ENCODE results near the gene ADK. TPM values are rescaled to one million over a fixed set of nuclear protein-coding genes. Genes with fewer than 3 reads are reported as not detected.

Gene ADK
- total RNA-seq, 2 donors from 2014 or later, result 34.7 to 36.8 TPM

GRCh38 chr10:74383642-74384041 is 232.6 kb downstream of the ADK start:
- no peak for DNase-seq
- ATAC-seq, result no peak
- no peaks in the 10 kb centered on the region for H3K9me3 ChIP-seq (ENCODE audit: control insufficient read depth, low read length, poor library complexity, severe bottlenecking)
- Mint-ChIP-seq H3K27ac (peak overlapping the region; percentile 63), H3K4me3 (no peak overlapping the region), H3K4me1 (peaks cover 27% of the 10 kb centered on the region), H3K36me3 (ENCODE audit: low read depth) (peaks cover 2% of the 10 kb centered on the region), H3K27me3 (no peaks in the 10 kb centered on the region)

GRCh38 chr10:74384615-74385183 is 233.7 kb downstream of the ADK start:
- no peaks in the 10 kb centered on the region for H3K9me3 ChIP-seq (ENCODE audit: control insufficient read depth, low read length, poor library complexity, severe bottlenecking)
- Mint-ChIP-seq H3K4me3 (no peak overlapping the region), H3K4me1 (peaks cover 29% of the 10 kb centered on the region), H3K27ac (no peak overlapping the region), H3K36me3 (ENCODE audit: low read depth) (peaks cover 2% of the 10 kb centered on the region), H3K27me3 (no peaks in the 10 kb centered on the region)
- no peak for DNase-seq
- no peak for ATAC-seq

GRCh38 chr10:74388801-74389200 is 237.8 kb downstream of the ADK start:
- Mint-ChIP-seq H3K4me1 (peaks cover 17% of the 10 kb centered on the region), H3K27me3 (no peaks in the 10 kb centered on the region), H3K36me3 (ENCODE audit: low read depth) (peaks cover 2% of the 10 kb centered on the region), H3K4me3 (no peak overlapping the region), H3K27ac (no peak overlapping the region)
- ATAC-seq, result no peak
- DNase-seq, result no peak
- no peaks in the 10 kb centered on the region for H3K9me3 ChIP-seq (ENCODE audit: control insufficient read depth, low read length, poor library complexity, severe bottlenecking)

- Mint-ChIP-seq H3K4me3 (no peak overlapping the region), H3K27ac (no peak overlapping the region), H3K36me3 (ENCODE audit: low read depth) (peaks cover 3% of the 10 kb centered on the region), H3K27me3 (no peaks in the 10 kb centered on the region), H3K4me1 (peaks cover 10% of the 10 kb centered on the region)
- no peaks in the 10 kb centered on the region for H3K9me3 ChIP-seq (ENCODE audit: control insufficient read depth, low read length, poor library complexity, severe bottlenecking)
- no peak for DNase-seq
- no peak for ATAC-seq
Observed at GRCh38 chr10:74391786-74392185, 240.8 kb downstream of the ADK start.

- H3K9me3 ChIP-seq (ENCODE audit: control insufficient read depth, low read length, poor library complexity, severe bottlenecking), result no peaks in the 10 kb centered on the region
- peaks cover 3% of the 10 kb centered on the region for H3K36me3 Mint-ChIP-seq (ENCODE audit: low read depth)
- H3K27ac Mint-ChIP-seq, result no peak overlapping the region
- peaks cover 8% of the 10 kb centered on the region for H3K4me1 Mint-ChIP-seq
- H3K27me3 Mint-ChIP-seq, result no peaks in the 10 kb centered on the region
- ATAC-seq (no peak), DNase-seq (no peak)
- no peak overlapping the region for H3K4me3 Mint-ChIP-seq
Observed at GRCh38 chr10:74394416-74394969, 243.5 kb downstream of the ADK start.

- Mint-ChIP-seq H3K27ac (no peak overlapping the region), H3K36me3 (ENCODE audit: low read depth) (peaks cover 5% of the 10 kb centered on the region), H3K4me1 (peaks cover 6% of the 10 kb centered on the region), H3K27me3 (no peaks in the 10 kb centered on the region), H3K4me3 (no peak overlapping the region)
- ATAC-seq (no peak), DNase-seq (no peak)
- no peaks in the 10 kb centered on the region for H3K9me3 ChIP-seq (ENCODE audit: control insufficient read depth, low read length, poor library complexity, severe bottlenecking)
Observed at GRCh38 chr10:74400186-74400585, 249.2 kb downstream of the ADK start.

- DNase-seq (no peak), ATAC-seq (no peak)
- Mint-ChIP-seq H3K4me3 (no peak overlapping the region), H3K27ac (no peak overlapping the region), H3K36me3 (ENCODE audit: low read depth) (peaks cover 6% of the 10 kb centered on the region), H3K27me3 (no peaks in the 10 kb centered on the region), H3K4me1 (peaks cover 8% of the 10 kb centered on the region)
- no peaks in the 10 kb centered on the region for H3K9me3 ChIP-seq (ENCODE audit: control insufficient read depth, low read length, poor library complexity, severe bottlenecking)
Observed at GRCh38 chr10:74406006-74406405, 255.0 kb downstream of the ADK start.

- no peak overlapping the region for H3K27ac Mint-ChIP-seq
- no peaks in the 10 kb centered on the region for H3K27me3 Mint-ChIP-seq
- ATAC-seq (no peak), DNase-seq (no peak)
- no peak overlapping the region for H3K4me3 Mint-ChIP-seq
- H3K9me3 ChIP-seq (ENCODE audit: control insufficient read depth, low read length, poor library complexity, severe bottlenecking), result no peaks in the 10 kb centered on the region
- peaks cover 6% of the 10 kb centered on the region for H3K4me1 Mint-ChIP-seq
- H3K36me3 Mint-ChIP-seq (ENCODE audit: low read depth), result no peaks in the 10 kb centered on the region
Observed at GRCh38 chr10:74415146-74415839, 264.3 kb downstream of the ADK start.

- H3K9me3 ChIP-seq (ENCODE audit: control insufficient read depth, low read length, poor library complexity, severe bottlenecking), result no peaks in the 10 kb centered on the region
- H3K36me3 Mint-ChIP-seq (ENCODE audit: low read depth), result no peaks in the 10 kb centered on the region
- ATAC-seq (no peak), DNase-seq (no peak)
- H3K27ac Mint-ChIP-seq, result no peak overlapping the region
- no peak overlapping the region for H3K4me3 Mint-ChIP-seq
- H3K27me3 Mint-ChIP-seq, result no peaks in the 10 kb centered on the region
- H3K4me1 Mint-ChIP-seq, result peaks cover 6% of the 10 kb centered on the region
Observed at GRCh38 chr10:74417397-74417796, 266.4 kb downstream of the ADK start.

- H3K27ac Mint-ChIP-seq, result no peak overlapping the region
- no peak for ATAC-seq
Observed at GRCh38 chr10:74418285-74418872, 267.4 kb downstream of the ADK start.

GRCh38 chr10:74419491-74419951 is 268.5 kb downstream of the ADK start:
- ATAC-seq, result no peak
- H3K36me3 Mint-ChIP-seq (ENCODE audit: low read depth), result no peaks in the 10 kb centered on the region
- no peaks in the 10 kb centered on the region for H3K9me3 ChIP-seq (ENCODE audit: control insufficient read depth, low read length, poor library complexity, severe bottlenecking)
- H3K4me1 Mint-ChIP-seq, result peaks cover 5% of the 10 kb centered on the region
- H3K27ac Mint-ChIP-seq, result no peak overlapping the region
- H3K4me3 Mint-ChIP-seq, result no peak overlapping the region
- no peak for DNase-seq
- no peaks in the 10 kb centered on the region for H3K27me3 Mint-ChIP-seq

More at GRCh38 chr10:74418285-74418872, 267.4 kb downstream of the ADK start:
- Mint-ChIP-seq H3K27me3 (no peaks in the 10 kb centered on the region), H3K4me3 (no peak overlapping the region), H3K4me1 (peaks cover 5% of the 10 kb centered on the region), H3K36me3 (ENCODE audit: low read depth) (no peaks in the 10 kb centered on the region)
- DNase-seq, result no peak
- no peaks in the 10 kb centered on the region for H3K9me3 ChIP-seq (ENCODE audit: control insufficient read depth, low read length, poor library complexity, severe bottlenecking)

GRCh38 chr10:74419958-74420375 is 268.9 kb downstream of the ADK start:
- no peaks in the 10 kb centered on the region for H3K9me3 ChIP-seq (ENCODE audit: control insufficient read depth, low read length, poor library complexity, severe bottlenecking)
- H3K4me3 Mint-ChIP-seq, result no peak overlapping the region
- no peaks in the 10 kb centered on the region for H3K27me3 Mint-ChIP-seq
- peak in 1 of 3 donors; percentile 6 for DNase-seq
- peak; percentile 60 for ATAC-seq
- H3K27ac Mint-ChIP-seq, result no peak overlapping the region
- H3K36me3 Mint-ChIP-seq (ENCODE audit: low read depth), result no peaks in the 10 kb centered on the region
- peaks cover 5% of the 10 kb centered on the region for H3K4me1 Mint-ChIP-seq

- DNase-seq, result no peak
- H3K9me3 ChIP-seq (ENCODE audit: control insufficient read depth, low read length, poor library complexity, severe bottlenecking), result no peaks in the 10 kb centered on the region
- H3K27ac Mint-ChIP-seq, result no peak overlapping the region
- no peak for ATAC-seq
- H3K27me3 Mint-ChIP-seq, result no peaks in the 10 kb centered on the region
- H3K4me3 Mint-ChIP-seq, result peak overlapping the region; percentile 2
- peaks cover 6% of the 10 kb centered on the region for H3K4me1 Mint-ChIP-seq
- peaks cover 4% of the 10 kb centered on the region for H3K36me3 Mint-ChIP-seq (ENCODE audit: low read depth)
Observed at GRCh38 chr10:74424565-74424964, 273.5 kb downstream of the ADK start.

All from T-helper 17 cell (primary cell).